ENCODE measurements around the gene KAT5.

DNA sequence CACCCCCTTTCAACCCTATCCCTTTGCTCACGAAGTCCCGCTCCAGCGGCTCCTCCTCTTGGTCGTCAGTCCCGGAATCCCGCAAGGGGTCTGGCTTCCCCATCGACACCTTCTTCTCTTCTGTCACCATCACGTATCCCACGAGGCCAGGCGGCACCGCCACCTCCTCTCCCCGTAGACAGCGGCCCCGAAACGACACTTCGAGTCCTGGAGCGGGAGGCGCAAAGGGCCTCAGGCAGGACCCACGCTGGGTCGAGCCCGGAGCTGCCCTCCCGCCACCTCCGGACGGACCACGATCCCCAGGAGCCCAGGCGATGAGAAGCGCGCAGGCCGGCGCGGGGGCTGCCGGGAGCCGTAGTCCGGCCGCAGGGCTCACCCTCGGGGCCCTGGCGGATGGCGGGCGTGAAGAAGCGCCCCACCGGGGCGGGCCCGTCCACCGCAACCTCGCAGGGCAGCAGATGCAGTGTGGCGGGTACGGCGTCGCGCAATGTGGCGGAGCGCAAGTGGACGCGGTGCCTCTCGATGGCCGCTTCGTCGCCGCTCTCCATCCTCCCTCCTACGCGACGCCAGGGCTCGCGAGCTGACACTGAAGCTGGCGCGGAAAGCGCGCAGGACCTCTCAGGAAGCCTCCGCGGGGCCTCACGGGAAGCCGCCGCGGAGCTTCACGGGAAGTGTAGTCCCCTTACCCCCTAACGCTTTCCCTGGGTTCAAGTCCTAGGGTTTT lies 8.3 kb downstream of the KAT5 start, which contains the start of gene RNASEH2C:
- TF ChIP-seq, protein P1, sequence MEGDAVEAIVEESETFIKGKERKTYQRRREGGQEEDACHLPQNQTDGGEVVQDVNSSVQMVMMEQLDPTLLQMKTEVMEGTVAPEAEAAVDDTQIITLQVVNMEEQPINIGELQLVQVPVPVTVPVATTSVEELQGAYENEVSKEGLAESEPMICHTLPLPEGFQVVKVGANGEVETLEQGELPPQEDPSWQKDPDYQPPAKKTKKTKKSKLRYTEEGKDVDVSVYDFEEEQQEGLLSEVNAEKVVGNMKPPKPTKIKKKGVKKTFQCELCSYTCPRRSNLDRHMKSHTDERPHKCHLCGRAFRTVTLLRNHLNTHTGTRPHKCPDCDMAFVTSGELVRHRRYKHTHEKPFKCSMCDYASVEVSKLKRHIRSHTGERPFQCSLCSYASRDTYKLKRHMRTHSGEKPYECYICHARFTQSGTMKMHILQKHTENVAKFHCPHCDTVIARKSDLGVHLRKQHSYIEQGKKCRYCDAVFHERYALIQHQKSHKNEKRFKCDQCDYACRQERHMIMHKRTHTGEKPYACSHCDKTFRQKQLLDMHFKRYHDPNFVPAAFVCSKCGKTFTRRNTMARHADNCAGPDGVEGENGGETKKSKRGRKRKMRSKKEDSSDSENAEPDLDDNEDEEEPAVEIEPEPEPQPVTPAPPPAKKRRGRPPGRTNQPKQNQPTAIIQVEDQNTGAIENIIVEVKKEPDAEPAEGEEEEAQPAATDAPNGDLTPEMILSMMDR (IDR thresholded peaks at IDR 0.05), result no peak
- TF ChIP-seq POLR2A (IDR thresholded peaks at IDR 0.05), result peak; percentile 64 to 86

Data from adrenal gland (tissue), 5 donors.